Stimulated activated CD8-positive, alpha-beta memory T cell treated with anti-CD3 and anti-CD28 coated beads, Interleukin-12 subunit alpha, Interleukin-12 subunit beta, amount 100 ng/mL, for 4 hours (primary cell): ENCODE measurements around the gene CTTNBP2NL.
"Not testable (repeated sequence)": the region's sequence is repeated elsewhere in the genome, so short reads cannot be mapped to it uniquely, and the experiment has no call there.

Experiments
- DNase-seq: peaks from one replicate; pipeline ENCODE4 v3.0.0-alpha.2; 2020; ENCODE audit warnings: low read depth

The CTTNBP2NL gene

GRCh38 chr1:112464501-112464900 lies 68.5 kb downstream of the CTTNBP2NL start:
- DNase-seq, result no peak

- DNase-seq, result no peak
Measured at GRCh38 chr1:112465122-112465521, 69.1 kb downstream of the CTTNBP2NL start.

- peak; percentile 68 for DNase-seq
Measured at GRCh38 chr1:112466078-112466660, 70.2 kb downstream of the CTTNBP2NL start.

GRCh38 chr1:112470324-112470723 lies 74.3 kb downstream of the CTTNBP2NL start:
- DNase-seq, result not testable (repeated sequence)

DNA sequence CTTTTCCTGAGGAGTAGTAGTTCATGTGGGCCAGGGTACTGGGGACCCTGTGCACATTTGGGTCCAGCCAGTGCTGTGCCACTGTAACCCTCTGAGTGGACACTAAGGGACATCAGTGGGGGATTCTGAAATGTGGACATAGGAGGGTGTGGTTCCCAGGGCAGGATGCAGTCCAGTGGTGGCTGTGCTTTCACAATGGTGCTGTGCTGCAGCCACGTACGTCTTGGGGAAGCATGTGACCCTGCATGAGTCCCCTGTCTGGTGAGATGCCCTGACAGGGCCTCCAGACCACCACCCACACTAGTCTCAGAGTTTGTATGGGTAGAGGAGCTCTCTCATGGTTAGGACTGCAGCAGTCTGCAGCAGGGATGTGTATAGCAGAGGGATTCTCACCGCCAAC lies 75.0 kb downstream of the CTTNBP2NL start:
- DNase-seq, result no peak

GRCh38 chr1:112472142-112472541 lies 76.1 kb downstream of the CTTNBP2NL start:
- no peak for DNase-seq

DNA sequence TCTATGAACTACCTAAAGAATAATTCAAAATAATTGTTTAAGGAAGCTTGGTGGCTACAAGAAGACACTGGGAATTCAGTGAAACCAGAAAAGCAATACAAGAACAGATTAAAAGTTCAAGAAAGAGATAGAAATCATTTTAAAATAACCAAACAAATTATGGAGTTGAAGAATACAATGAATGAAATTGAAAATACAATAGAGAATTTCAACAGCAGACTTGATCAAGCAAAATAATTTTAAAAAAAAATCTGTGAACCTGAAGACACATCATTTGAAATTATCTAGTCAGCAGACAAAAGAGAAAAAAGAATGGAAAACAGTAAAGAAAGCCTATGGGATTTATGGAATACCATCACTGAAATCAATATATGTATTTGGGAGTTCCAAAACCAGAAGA lies 81.5 kb downstream of the CTTNBP2NL start:
- no peak for DNase-seq

GRCh38 chr1:112478314-112478713 lies 82.3 kb downstream of the CTTNBP2NL start:
- no peak for DNase-seq

GRCh38 chr1:112486063-112486462 lies 90.0 kb downstream of the CTTNBP2NL start:
- DNase-seq, result not testable (repeated sequence)

DNA sequence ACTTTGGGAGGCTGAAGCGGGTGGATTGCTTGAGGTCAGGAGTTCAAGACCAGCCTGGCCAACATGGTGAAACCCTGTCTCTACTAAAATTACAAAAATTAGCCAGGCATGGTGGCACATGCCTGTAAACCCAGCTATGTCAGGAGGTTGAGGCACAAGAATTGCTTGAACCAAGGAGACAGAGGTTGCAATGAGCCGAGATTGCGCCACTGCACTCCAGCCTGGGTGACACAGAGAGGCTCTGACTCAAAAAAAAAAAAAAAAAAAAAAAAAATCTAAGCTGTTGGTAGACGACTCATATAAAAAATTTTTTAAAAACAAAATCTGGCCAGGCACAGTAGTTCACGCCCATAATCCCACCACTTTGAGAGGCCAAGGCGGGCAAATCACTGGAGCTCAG lies 91.7 kb downstream of the CTTNBP2NL start:
- DNase-seq, result not testable (repeated sequence)

- DNase-seq, result no peak
Measured at GRCh38 chr1:112488141-112488540, 92.1 kb downstream of the CTTNBP2NL start.

DNA sequence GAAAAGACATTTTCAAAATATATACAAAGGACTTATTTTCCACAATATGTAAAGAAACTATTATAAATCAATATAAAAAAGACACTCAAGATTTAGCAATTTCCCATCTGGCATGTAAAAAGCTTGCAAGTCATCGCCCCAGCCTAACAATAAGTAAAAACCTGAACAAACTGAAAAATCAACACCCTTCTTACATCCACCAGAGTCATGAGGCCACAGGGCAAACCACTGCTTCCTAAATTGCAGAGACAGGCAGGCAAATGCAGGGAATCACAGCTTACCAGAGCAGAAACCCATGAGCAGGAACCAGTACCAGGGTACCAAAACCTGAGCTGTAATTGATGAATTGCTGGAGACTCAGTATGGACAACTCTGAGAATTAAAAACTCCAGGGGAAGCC lies 96.1 kb downstream of the CTTNBP2NL start:
- no peak for DNase-seq

GRCh38 chr1:112493351-112493750 lies 97.3 kb downstream of the CTTNBP2NL start:
- DNase-seq, result no peak

DNA sequence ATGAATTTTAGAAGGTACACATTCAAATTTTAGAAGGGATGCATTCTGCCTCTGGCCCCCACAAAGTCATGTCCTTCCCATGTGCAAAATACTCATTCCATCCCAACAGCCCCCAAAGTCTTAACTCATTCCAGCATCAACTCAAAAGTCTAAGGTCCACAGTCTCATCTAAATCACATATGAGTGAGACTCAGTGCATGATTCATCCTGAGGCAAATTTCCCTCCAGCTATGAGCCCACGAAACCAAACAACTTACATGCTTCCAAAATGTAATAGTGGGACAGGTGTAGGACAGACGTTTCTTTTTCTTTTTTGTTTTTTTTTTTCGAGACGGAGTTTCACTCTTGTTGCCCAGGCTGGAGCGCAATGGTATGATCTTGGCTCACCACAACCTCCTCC lies 100.3 kb downstream of the CTTNBP2NL start:
- DNase-seq, result no peak

GRCh38 chr1:112501810-112502641 lies 106.0 kb downstream of the CTTNBP2NL start:
- peak; percentile 33 for DNase-seq

DNA sequence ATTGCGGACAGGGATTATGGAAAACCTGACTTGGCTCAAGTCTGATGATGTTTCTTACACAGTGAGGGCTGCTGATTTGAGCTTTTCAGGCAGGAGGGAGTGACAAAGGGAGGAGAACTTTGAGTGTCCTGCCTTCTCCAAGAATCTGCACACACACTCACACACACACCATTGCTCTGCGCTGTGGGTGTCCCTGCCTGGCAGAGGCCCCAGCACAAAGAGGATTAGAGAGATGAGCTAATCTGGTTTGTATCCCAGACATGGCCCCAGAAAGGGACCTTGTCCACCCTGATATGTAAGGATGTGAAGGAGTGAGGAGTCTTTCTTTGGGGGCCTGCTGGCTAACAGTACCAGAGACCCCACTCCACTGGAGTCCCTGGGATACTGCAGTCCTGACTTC lies 106.8 kb downstream of the CTTNBP2NL start:
- DNase-seq, result no peak

DNA sequence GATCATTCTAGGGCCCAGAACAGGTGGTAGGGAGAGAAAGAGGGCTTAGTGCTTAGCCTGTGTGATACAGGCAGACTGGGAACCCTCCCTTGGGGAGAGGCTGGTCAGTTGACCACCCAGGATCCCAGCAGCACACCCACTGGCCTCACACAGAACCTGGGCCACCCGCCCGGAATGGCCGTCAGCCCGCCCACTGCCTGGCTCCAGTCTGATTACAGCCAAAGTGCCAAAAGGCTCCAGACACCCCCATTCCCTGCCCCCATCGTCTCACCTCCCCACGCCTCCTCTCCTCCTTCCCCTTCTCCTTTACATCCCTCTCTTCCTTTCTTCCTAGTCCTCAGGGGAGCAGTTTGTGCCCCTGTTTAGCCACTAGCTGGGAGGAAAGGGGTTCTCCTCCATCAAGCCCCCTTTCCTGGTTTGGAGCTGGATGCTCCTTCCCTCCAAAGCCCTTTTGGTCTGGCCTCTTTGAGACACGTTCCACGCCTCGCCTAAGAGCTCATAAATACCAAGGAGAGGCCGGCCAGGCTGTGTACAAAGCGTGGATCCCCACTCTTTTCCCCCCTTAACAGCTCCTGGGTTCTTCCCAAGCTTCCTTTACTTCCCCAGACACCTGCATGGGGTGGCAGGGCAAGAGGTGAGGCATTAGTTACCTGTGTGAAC lies 108.1 kb downstream of the CTTNBP2NL start:
- DNase-seq, result no peak

DNA sequence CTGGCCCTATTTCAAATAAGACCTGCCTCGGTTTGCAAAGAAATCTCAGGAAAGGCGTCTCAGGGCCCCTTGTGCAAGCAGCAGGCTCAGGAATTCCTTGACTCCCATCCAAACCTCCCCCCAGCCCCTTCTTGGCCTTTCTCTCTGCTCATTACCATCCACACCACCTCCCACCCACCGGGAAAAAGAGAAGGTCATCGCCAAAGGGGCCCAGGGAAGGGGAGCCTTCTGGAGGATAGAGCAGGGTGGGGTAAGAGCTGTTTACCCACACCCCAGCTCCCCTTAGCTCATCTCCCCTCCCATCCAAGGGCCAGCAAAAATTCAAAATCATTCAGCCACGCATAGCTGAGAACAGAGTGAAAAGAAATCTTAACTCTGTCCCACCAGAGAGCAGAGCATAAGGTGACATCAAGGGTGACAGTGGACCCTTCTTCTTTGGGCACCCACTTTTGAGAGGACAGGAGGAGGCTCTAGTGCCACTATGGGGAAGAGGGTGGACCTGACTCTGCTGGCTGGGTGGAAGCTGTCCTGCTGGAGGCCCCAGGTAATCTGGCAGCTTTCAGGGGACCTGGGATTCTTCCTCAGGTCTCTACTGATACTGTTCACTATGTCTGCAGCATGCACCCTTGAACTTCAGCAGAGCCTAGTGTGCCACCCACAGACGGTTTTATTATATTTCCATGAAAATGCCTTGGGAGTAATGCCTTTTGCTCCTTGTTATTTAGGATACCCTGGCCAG lies 108.8 kb downstream of the CTTNBP2NL start:
- DNase-seq, result no peak

DNA sequence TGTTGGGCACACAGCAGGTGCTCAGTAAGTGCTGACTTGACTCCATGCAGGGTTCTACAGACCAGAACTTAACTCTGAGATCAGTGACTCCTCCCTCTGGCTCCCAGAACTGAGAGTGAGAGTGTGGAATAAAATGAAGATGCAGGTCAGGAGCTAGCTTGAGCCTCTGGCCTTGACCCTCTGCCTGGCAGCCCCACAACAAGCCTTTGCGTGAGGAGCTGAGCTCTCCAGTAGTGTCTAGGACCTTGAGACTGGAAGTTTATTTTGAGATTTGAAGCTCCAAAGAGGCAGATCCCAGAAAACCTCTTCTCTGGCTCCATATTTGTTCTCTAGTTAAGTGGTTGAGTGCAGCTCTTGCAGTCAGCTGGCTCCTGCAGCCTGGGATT lies 109.4 kb downstream of the CTTNBP2NL start:
- DNase-seq, result no peak

DNA sequence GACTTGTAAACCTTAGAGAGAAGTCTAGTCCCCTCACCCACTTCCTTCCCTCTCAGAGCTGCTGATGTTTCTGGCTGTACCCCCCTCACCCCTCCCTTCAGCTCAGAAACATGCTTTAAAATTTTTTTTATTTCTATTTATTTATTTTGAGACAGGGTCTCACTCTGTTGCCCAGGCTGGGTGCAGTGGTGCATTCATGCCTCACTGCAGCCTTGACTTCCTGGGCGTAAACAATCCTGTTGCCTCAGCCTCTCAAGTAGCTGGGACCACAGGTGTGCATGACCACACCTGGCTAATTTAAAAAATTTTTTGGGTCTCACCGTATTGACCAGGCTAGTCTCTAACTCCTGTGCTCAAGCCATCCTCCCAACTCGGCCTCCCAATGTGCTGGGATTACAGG lies 109.9 kb downstream of the CTTNBP2NL start:
- DNase-seq, result no peak

DNA sequence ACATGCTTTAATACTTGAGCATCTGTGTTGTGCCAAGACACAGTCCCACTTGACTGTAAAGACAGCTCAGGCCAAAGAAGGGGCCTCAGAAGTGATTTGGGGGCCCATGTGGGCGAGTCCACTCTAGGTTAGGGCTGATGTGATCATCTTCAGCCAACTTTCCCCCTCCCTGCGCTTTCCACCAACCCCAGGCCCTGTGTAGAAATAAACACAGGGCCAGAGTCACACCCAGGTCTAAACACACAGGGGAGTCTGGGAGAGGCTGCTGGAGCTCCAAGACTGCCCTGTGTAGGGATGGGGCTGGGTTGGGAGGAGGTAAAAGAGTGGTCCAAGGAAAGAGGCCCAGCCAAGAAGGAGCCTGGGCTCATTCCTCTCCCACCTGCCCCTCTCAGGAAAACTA lies 110.3 kb downstream of the CTTNBP2NL start:
- DNase-seq, result no peak

- no peak for DNase-seq
Measured at GRCh38 chr1:112506731-112507130, 110.7 kb downstream of the CTTNBP2NL start.

DNA sequence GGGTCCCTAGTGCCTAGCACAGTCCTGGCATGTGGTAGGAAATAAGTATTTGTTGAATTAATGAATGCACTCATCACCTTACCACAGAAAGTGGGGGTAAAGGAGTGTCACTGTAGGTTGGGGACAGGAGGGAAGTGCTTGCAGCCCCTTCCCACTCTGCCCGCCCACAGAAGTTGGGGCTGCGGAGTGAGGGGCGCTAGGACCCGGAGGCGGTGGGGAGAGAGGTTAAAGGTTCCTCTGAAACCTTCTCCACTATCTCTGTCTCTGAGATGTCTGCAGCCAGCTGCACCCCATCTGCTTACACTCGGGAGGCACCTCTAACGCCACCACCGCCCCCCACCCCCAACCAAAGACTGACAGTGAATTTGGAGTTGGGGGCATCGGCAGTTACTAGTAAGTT lies 111.3 kb downstream of the CTTNBP2NL start:
- no peak for DNase-seq
